GM13976 (cell line): ENCODE measurements around the gene G2E3.
"Not testable (repeated sequence)": the region's sequence is repeated elsewhere in the genome, so short reads cannot be mapped to it uniquely, and the experiment has no call there.

Experiments used
- DNase-seq: peaks from one replicate; pipeline ENCODE4 v3.0.0; 2012; ENCODE audit warnings: low spot score
- in situ Hi-C: fragments of 300-500 bp; cut with MboI; formaldehyde crosslinking; loops from one replicate; pipeline ENCODE4 v1.12.0; 2022; ENCODE audit warnings: low sequenced_read_pairs, mixed read lengths, inconsistent platforms; ENCODE audit not compliant: unreplicated experiment
- TF ChIP-seq, protein P1 (sequence below): IDR thresholded peaks from 2 replicates; pipeline ENCODE4 v1.5.1; 2012; ENCODE audit warnings: borderline replicate concordance, mild to moderate bottlenecking; ENCODE audit not compliant: insufficient read depth; ENCODE audit errors: extremely low read depth, missing control alignments, control extremely low read depth

G2E3 gene

DNA sequence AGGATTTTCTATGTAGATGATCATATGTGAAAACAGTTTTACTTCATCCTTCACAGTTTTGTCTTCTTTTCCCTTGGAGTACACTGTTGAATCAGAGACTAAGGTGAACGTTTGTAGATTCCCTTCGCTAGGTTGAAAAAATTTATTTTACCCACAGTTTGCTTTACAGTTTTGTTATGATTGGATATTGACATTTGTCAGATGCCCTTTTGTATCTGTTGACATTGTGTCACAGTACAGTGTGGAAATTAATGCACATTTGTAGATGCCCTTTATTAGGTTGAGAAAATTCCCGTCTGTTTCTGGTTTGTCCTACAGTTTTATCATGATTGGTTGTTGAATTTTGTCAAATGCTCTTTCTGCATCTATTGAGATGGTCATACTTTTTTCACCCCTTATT, 13.3 kb downstream of the G2E3 start:
- TF ChIP-seq, protein P1, sequence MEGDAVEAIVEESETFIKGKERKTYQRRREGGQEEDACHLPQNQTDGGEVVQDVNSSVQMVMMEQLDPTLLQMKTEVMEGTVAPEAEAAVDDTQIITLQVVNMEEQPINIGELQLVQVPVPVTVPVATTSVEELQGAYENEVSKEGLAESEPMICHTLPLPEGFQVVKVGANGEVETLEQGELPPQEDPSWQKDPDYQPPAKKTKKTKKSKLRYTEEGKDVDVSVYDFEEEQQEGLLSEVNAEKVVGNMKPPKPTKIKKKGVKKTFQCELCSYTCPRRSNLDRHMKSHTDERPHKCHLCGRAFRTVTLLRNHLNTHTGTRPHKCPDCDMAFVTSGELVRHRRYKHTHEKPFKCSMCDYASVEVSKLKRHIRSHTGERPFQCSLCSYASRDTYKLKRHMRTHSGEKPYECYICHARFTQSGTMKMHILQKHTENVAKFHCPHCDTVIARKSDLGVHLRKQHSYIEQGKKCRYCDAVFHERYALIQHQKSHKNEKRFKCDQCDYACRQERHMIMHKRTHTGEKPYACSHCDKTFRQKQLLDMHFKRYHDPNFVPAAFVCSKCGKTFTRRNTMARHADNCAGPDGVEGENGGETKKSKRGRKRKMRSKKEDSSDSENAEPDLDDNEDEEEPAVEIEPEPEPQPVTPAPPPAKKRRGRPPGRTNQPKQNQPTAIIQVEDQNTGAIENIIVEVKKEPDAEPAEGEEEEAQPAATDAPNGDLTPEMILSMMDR: no peak
- no peak for DNase-seq
- in situ Hi-C loops: no loop called here

DNA sequence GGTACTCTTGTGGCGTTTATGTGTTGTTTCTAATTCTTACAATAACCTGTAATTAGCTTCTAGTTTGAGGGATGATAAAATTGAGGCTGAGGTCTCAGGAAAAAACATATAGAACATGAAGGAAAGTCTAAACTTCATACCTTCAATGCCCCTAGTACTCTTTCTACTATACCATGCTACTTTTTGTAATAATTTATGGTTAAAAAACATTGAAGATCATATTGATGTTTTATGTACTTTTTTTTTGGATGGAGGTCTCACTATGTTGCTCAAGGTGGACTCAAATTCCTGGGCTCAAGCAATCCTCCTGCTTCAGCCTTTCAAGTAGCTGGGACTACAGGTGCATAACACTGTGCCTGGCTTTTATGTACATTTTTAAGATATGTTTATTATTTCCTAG, 13.8 kb downstream of the G2E3 start:
- in situ Hi-C loops: no loop called here
- DNase-seq: no peak
- TF ChIP-seq, protein P1: no peak

- in situ Hi-C loops: no loop called here
- no peak for DNase-seq
- TF ChIP-seq, protein P1: no peak
Measured at GRCh38 chr14:30573226-30573814, 14.4 kb downstream of the G2E3 start.

DNA sequence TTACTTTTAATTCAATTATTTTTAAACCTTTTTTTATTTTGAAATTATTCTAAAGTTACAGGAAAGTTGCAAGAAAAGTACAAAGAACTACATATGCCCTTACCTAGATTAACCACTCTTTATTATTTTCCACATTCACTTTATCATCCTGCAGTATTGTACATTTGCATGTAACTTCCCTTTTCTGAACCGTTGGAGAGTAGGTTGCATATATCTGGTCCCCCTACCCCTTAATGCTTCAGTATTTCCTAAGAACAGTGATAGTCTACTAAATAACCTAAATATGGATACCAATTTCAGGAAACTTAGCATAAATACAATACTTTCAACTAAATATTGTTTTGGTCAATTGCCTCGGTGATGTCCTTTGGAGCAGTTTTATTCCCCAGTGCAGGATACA, 15.0 kb downstream of the G2E3 start:
- in situ Hi-C loops: no loop called here
- DNase-seq: no peak
- TF ChIP-seq, protein P1: no peak

DNA sequence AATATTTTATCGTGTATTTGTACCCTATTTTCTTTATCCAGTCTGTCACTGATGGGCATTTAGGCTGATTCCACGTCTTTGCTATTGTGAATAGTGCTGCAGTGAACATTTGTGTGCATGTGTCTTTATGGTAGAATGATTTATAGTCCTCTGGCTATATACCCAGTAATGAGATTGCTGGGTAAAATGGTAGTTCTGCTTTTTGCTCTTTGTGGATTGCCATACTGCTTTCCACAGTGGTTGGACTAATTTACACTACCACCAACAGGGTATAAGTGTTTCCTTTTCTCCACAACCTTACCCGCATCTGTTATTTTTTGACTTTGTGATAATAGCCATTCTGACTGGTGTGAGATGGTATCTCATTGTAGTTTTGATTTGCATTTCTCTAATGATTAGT, 15.8 kb downstream of the G2E3 start:
- in situ Hi-C loops: not testable (repeated sequence)

DNA sequence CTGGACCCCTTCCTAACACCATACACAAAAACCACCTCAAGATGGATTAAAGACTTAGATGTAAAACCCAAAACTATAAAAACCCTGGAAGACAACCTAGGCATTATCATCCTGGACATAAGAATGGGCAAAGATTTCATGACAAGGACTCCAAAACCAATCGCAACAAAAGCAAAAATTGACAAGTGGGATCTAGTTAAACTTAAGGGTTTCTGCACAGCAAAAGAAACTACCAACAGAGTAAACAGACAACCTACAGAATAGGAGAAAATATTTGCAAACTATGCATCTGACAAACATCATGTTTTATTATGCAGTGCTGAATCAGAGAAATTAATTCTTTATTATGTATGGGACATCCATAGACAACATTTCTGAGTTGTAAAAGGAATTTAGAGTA, 17.4 kb downstream of the G2E3 start:
- DNase-seq, in situ Hi-C loops: not testable (repeated sequence)

More for the DNA sequence above, 15.8 kb downstream of the G2E3 start:
- DNase-seq: not testable (repeated sequence)

GRCh38 chr14:30580616-30581282, 21.8 kb downstream of the G2E3 start:
- in situ Hi-C loops: no loop called here
- DNase-seq: no peak
- TF ChIP-seq, protein P1: no peak

GRCh38 chr14:30581283-30581625, 22.3 kb downstream of the G2E3 start:
- TF ChIP-seq, protein P1: no peak
- no peak for DNase-seq
- in situ Hi-C loops: no loop called here
